ENCODE results near the gene ADPRM.

Gene ADPRM

DNA sequence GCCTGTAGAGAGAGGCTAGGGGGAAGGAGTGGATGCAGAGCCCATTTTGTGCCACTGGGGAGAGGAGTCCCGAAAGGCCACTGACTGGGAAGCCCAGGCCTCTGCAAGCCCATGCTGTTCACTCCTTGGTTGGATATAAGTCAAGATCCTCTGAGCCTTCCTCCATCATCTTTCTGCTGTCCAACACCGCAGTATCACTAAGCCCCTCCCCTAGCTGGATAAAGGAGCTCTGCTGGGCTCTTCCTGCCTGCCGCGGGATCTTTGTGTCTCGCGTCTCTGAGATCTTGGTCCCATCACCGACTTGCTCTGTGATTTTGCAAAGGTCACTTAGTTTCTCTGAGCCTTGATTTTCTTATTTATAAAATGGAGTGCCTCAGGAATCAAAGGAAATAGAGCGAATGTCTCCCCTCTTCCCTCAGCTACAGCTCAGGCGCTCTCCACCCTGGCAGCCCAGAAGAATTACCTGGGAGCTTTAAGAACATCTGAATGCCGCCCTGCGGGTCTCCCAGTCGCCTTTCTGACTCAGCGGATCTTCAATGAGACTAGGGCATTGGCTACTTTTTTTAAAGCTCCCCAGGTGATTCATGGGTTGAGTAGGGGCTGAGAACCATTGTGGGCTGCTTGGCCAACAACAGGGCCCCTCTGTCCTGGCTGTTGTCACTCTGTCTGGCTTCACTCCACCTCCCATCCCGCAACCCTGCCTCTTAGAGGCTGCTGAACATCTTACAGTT, 57.6 kb downstream of the ADPRM start:
- no peak overlapping the region for H3K4me3 ChIP-seq (ENCODE audit: low read length)
- H2AFZ ChIP-seq (ENCODE audit: low read length), result no peak overlapping the region

DNA sequence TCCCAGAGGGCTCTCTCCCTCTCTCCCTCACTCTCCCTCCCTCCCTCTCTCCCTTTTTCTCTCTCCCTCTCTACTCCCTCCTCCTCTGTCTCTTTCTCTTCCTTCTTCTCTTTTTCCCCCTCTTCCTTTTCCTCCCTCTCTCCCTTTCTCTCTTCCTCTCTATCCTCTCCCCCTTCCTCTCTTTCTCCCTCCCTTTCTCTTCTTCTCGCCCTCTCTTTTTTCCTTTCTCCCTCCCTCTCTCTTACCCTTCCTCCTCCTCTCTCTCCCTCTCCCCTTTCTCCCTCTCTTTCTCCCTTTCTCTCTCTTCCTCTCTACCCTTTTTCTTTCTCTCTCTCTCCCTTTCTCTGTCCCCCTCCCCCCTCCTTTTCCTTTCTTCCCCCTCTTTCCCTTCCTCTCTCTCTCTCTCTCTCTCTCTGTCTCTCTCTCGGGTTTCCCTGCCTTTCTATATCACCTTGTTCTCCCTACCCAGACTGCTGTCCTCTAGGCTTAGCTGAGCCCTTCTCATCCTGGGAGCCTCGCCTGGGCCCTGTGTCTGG, 58.3 kb downstream of the ADPRM start:
- Histone ChIP-seq H3K27me3 (replicated peaks; ENCODE audit: insufficient read depth, low read length) (peaks cover 6% of the 10 kb centered on the region; the same call in 1 of the 2 replicates), H3K79me2 (ENCODE audit: low read length) (no peaks in the 10 kb centered on the region), H3K4me3 (ENCODE audit: low read length) (no peak overlapping the region), H3K27ac (ENCODE audit: low read length) (no peak overlapping the region), H3K9ac (ENCODE audit: low read length) (no peak overlapping the region), H3K4me1 (ENCODE audit: low read length) (no peaks in the 10 kb centered on the region), H3K9me3 (replicated peaks; ENCODE audit: insufficient read depth, low read length) (no peaks in the 10 kb centered on the region), H3K9me2 (replicated peaks; ENCODE audit: insufficient read depth, low read length) (no peaks in the 10 kb centered on the region), H2AFZ (ENCODE audit: low read length) (no peak overlapping the region), H4K20me1 (ENCODE audit: insufficient read depth, low read length) (no peaks in the 10 kb centered on the region), H3F3A (ENCODE audit: insufficient read depth, low read length) (no peaks in the 10 kb centered on the region), H3K36me3 (replicated peaks; ENCODE audit: insufficient read depth, low read length) (no peaks in the 10 kb centered on the region), H3K4me2 (ENCODE audit: low read depth, low read length) (no peak overlapping the region)
- DNase-seq, result no peak
- TF ChIP-seq EZH2phosphoT487 (IDR thresholded peaks at IDR 0.05; ENCODE audit: low read length) (no peak), EZH2 (optimal IDR thresholded peaks at IDR 0.05; ENCODE audit: low read depth, low read length) (no peak)
- TF ChIP-seq, protein P1, sequence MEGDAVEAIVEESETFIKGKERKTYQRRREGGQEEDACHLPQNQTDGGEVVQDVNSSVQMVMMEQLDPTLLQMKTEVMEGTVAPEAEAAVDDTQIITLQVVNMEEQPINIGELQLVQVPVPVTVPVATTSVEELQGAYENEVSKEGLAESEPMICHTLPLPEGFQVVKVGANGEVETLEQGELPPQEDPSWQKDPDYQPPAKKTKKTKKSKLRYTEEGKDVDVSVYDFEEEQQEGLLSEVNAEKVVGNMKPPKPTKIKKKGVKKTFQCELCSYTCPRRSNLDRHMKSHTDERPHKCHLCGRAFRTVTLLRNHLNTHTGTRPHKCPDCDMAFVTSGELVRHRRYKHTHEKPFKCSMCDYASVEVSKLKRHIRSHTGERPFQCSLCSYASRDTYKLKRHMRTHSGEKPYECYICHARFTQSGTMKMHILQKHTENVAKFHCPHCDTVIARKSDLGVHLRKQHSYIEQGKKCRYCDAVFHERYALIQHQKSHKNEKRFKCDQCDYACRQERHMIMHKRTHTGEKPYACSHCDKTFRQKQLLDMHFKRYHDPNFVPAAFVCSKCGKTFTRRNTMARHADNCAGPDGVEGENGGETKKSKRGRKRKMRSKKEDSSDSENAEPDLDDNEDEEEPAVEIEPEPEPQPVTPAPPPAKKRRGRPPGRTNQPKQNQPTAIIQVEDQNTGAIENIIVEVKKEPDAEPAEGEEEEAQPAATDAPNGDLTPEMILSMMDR (IDR thresholded peaks at IDR 0.05; ENCODE audit: low read length), result no peak

More for the DNA sequence above, 57.6 kb downstream of the ADPRM start:
- peaks cover 6% of the 10 kb centered on the region; the same call in 1 of the 2 replicates for H3K27me3 ChIP-seq (replicated peaks; ENCODE audit: insufficient read depth, low read length)
- no peaks in the 10 kb centered on the region for H3K9me3 ChIP-seq (replicated peaks; ENCODE audit: insufficient read depth, low read length)
- no peak for DNase-seq
- H3K27ac ChIP-seq (ENCODE audit: low read length), result no peak overlapping the region
- no peak overlapping the region for H3K9ac ChIP-seq (ENCODE audit: low read length)
- no peaks in the 10 kb centered on the region for H3K9me2 ChIP-seq (replicated peaks; ENCODE audit: insufficient read depth, low read length)
- no peaks in the 10 kb centered on the region for H3K79me2 ChIP-seq (ENCODE audit: low read length)
- no peaks in the 10 kb centered on the region for H4K20me1 ChIP-seq (ENCODE audit: insufficient read depth, low read length)
- no peaks in the 10 kb centered on the region for H3K4me1 ChIP-seq (ENCODE audit: low read length)
- H3K36me3 ChIP-seq (replicated peaks; ENCODE audit: insufficient read depth, low read length), result no peaks in the 10 kb centered on the region
- no peaks in the 10 kb centered on the region for H3F3A ChIP-seq (ENCODE audit: insufficient read depth, low read length)
- TF ChIP-seq EZH2 (optimal IDR thresholded peaks at IDR 0.05; ENCODE audit: low read depth, low read length), result no peak
- TF ChIP-seq, protein P1 (IDR thresholded peaks at IDR 0.05; ENCODE audit: low read length), result no peak
- TF ChIP-seq EZH2phosphoT487 (IDR thresholded peaks at IDR 0.05; ENCODE audit: low read length), result no peak
- H3K4me2 ChIP-seq (ENCODE audit: low read depth, low read length), result no peak overlapping the region

DNA sequence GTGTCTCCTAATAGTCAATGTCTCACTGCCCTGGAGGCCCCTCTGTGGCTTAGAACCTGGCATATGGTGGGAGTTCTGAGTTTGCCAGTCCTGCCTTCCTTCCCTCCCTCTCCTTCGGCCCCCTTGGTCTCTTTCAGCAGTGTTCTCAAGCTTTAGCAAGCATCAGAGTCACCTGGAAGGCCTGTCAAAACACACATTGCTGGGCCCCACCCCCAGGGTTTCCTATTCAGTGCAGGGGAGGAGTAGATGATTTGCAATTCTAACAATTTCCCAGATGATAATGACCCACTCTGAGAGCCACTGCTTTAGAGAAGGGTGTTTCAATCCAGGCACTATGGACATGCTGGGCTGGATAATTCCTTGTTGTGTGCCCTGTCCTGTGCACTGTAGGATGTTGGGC, 58.8 kb downstream of the ADPRM start:
- H3K4me3 ChIP-seq (ENCODE audit: low read length), result no peak overlapping the region
- no peak for DNase-seq
- TF ChIP-seq EZH2phosphoT487 (IDR thresholded peaks at IDR 0.05; ENCODE audit: low read length), result no peak
- TF ChIP-seq, protein P1 (IDR thresholded peaks at IDR 0.05; ENCODE audit: low read length), result no peak
- no peaks in the 10 kb centered on the region for H3K9me2 ChIP-seq (replicated peaks; ENCODE audit: insufficient read depth, low read length)
- H3K36me3 ChIP-seq (replicated peaks; ENCODE audit: insufficient read depth, low read length), result no peaks in the 10 kb centered on the region
- no peak overlapping the region for H3K4me2 ChIP-seq (ENCODE audit: low read depth, low read length)
- peaks cover 6% of the 10 kb centered on the region; the same call in 1 of the 2 replicates for H3K27me3 ChIP-seq (replicated peaks; ENCODE audit: insufficient read depth, low read length)
- H2AFZ ChIP-seq (ENCODE audit: low read length), result no peak overlapping the region
- H3K27ac ChIP-seq (ENCODE audit: low read length), result no peak overlapping the region
- H3K79me2 ChIP-seq (ENCODE audit: low read length), result no peaks in the 10 kb centered on the region
- no peak overlapping the region for H3K9ac ChIP-seq (ENCODE audit: low read length)
- H3K4me1 ChIP-seq (ENCODE audit: low read length), result no peaks in the 10 kb centered on the region
- H3K9me3 ChIP-seq (replicated peaks; ENCODE audit: insufficient read depth, low read length), result no peaks in the 10 kb centered on the region
- H3F3A ChIP-seq (ENCODE audit: insufficient read depth, low read length), result no peaks in the 10 kb centered on the region
- H4K20me1 ChIP-seq (ENCODE audit: insufficient read depth, low read length), result no peaks in the 10 kb centered on the region
